HG03103 (cell line): Measurements from ENCODE around the gene LIMS1.
"Not testable (repeated sequence)": the region's sequence is repeated elsewhere in the genome, so short reads cannot be mapped to it uniquely, and the experiment has no call there.

Experiments
- ATAC-seq: cut with Tn5 transposase; IDR thresholded peaks from one replicate; pipeline ENCODE4 v1.9.1; 2021; ENCODE audit warnings: low read depth; ENCODE audit not compliant: unreplicated experiment

The LIMS1 gene

GRCh38 chr2:108583903-108584520 is 49.7 kb downstream of the LIMS1 start:
- ATAC-seq, result peak; percentile 71

- ATAC-seq, result no peak
Observed at GRCh38 chr2:108585436-108585835, 51.2 kb downstream of the LIMS1 start.

GRCh38 chr2:108586116-108586515 is 51.8 kb downstream of the LIMS1 start:
- no peak for ATAC-seq

GRCh38 chr2:108586631-108587030 is 52.4 kb downstream of the LIMS1 start:
- ATAC-seq, result no peak

GRCh38 chr2:108587621-108588020 is 53.4 kb downstream of the LIMS1 start:
- ATAC-seq, result no peak

- no peak for ATAC-seq
Observed at GRCh38 chr2:108588070-108588668, 53.9 kb downstream of the LIMS1 start.

GRCh38 chr2:108589372-108589771 is 55.1 kb downstream of the LIMS1 start:
- no peak for ATAC-seq

- ATAC-seq, result no peak
Observed at GRCh38 chr2:108589781-108590180, 55.5 kb downstream of the LIMS1 start.

- ATAC-seq, result no peak
Observed at GRCh38 chr2:108591163-108591562, 56.9 kb downstream of the LIMS1 start.

- ATAC-seq, result no peak
Observed at GRCh38 chr2:108593547-108594098, 59.4 kb downstream of the LIMS1 start.

GRCh38 chr2:108594132-108594981 is 60.1 kb downstream of the LIMS1 start:
- peak; percentile 95 for ATAC-seq

GRCh38 chr2:108594982-108595464 is 60.8 kb downstream of the LIMS1 start:
- ATAC-seq, result peak; percentile 35

- not testable (repeated sequence) for ATAC-seq
Observed at GRCh38 chr2:108595771-108596170, 61.5 kb downstream of the LIMS1 start.

- ATAC-seq, result not testable (repeated sequence)
Observed at GRCh38 chr2:108597105-108597744, 63.0 kb downstream of the LIMS1 start.

- not testable (repeated sequence) for ATAC-seq
Observed at GRCh38 chr2:108601199-108601598, 66.9 kb downstream of the LIMS1 start.

- no peak for ATAC-seq
Observed at GRCh38 chr2:108602422-108602821, 68.2 kb downstream of the LIMS1 start.

GRCh38 chr2:108604196-108604595 is 69.9 kb downstream of the LIMS1 start:
- no peak for ATAC-seq

GRCh38 chr2:108605947-108606346 is 71.7 kb downstream of the LIMS1 start:
- ATAC-seq, result peak; percentile 59

GRCh38 chr2:108607706-108608301 is 73.5 kb downstream of the LIMS1 start:
- no peak for ATAC-seq

GRCh38 chr2:108611021-108611420 is 76.8 kb downstream of the LIMS1 start:
- no peak for ATAC-seq
